NCI-H2196 (cell line): ENCODE results near the gene KCNMB2.
"Not testable (repeated sequence)": the region's sequence is repeated elsewhere in the genome, so short reads cannot be mapped to it uniquely, and the experiment has no call there.

Experiments
- DNase-seq: peaks from one replicate; lab custom pipeline; 2025; ENCODE audit not compliant: unreplicated experiment; lab: John Stamatoyannopoulos, UW

KCNMB2 gene

GRCh38 chr3:178518660-178519396, 17.4 kb upstream of the KCNMB2 start:
- DNase-seq, result no peak

DNA sequence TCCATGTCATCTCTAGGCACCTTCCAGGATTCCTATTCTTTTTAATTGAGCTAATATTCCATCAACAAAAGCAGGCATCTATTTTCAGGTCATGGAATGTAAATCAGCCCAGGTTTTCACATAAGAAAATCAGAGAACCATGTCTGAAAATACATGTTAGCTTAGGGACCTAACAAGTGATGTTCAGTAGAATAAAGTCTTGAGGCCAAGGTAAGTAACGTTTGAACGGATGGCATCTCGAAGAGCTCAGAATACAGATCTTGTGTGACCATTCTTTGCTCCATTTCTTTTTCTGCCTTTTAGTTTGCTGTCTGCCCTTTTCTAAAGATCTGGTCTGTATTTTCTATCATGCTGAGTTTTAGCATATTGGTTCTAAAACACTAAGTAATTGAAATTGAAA, 16.5 kb upstream of the KCNMB2 start:
- no peak for DNase-seq

GRCh38 chr3:178520451-178520850, 15.8 kb upstream of the KCNMB2 start:
- DNase-seq, result no peak

DNA sequence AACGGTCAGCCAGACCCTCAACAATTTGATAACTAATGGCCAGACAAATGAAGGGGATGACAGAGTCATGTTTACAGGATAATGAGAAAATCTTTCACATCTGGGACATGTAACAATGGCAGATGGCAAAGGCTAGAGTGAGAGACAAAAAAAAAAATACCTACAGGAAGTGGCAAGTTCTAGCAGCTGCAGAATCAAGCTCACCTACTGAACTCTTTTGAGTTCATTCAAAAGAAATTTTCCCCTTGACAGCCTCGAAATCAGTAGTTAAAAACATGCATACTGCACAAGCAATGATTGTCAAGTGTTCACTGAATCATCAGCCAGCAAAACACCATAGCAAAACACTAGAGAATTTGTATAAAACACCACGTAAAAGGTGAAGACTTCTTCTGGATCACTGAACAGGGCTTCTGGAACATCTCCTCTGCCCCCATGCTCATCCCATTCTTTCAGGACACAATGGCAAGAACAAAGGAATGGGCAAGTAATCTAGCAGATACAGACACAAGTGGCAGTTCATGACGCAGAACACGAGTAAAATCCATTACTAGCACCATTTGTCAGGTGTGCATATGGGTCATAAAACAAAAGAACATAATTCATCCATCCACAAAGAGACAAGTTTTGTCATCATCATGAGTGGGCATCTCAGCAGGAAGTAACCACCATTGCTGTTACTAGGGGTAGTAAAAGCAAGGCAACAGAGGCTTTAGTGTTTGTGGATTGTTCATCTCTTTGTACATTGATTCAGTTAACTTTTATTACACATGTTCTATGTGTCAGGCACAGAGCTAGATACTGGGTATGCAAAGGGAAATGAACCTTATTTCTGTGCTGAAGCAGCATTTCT, 13.8 kb upstream of the KCNMB2 start:
- DNase-seq, result no peak

- no peak for DNase-seq
Observed at GRCh38 chr3:178525251-178525650, 11.0 kb upstream of the KCNMB2 start.

DNA sequence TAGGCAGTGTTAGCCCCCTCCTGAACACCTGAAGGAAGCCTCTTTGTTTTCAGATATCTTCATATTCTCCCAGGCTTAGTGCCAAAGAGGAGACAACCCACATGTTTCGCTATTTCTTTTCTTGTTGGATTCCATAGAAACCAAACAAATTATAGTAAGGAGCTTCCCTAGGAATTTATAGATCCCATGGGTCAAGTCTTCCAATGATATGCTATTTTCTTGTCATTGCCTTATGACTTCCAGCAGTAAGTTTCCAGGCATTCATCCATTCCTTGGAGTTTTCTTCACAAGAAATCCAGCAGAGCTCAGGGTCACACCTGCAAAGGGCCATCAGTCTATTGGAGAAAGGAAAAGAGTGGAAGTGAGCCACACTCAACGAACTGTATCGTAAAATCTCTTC, 9.9 kb upstream of the KCNMB2 start:
- DNase-seq, result no peak

DNA sequence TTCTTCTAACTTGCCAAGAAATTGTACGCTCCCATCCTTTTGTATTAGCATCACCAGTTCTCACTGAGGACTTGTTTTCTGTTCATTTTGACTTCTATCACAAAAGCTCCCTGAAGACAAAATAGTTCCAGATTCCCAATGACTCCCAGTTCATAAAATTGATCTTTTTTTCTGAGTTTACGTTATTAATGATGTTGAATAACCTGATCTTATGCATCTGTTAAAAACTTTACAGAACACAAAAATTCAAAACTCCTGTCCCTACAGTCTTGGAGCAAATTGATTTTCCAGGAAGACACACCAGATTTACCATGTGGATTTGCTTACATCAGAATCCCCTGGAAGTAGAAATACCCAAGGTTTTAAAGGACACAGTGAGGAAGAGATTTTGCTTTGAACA, 8.3 kb upstream of the KCNMB2 start:
- no peak for DNase-seq

- DNase-seq, result no peak
Observed at GRCh38 chr3:178529606-178530225, 6.5 kb upstream of the KCNMB2 start.

- DNase-seq, result no peak
Observed at GRCh38 chr3:178532476-178532875, 3.8 kb upstream of the KCNMB2 start.

DNA sequence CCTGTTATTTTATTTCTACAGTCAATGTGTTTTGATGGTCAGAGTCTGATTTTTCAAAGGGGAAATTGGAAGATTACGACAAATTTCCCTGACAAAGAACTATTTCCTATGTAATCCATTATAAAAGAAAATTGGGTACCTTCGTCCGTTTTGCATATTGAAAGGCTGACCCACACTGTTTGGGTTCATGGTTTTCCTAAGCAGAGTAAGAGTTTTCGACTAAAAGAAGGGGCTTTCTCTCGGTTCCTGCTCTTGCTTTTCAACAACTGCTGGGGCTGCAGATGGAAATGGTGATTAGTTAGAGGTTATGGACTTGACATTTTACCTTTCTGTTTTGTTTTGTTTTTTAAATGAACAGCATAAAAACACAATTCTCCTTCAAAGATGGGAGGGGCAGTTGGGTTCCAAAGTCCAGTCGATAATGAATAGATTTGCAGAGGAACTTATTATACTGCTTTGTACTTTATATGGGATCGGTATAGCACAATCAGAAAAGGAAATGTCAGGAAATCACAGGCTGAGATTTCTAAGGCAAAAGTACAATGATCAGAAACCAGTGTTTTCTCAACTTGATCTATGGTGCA, 978 bp downstream of the KCNMB2 start:
- no peak for DNase-seq

GRCh38 chr3:178538056-178538455, 1.8 kb downstream of the KCNMB2 start:
- no peak for DNase-seq

GRCh38 chr3:178540184-178540583, 3.9 kb downstream of the KCNMB2 start:
- DNase-seq, result no peak

DNA sequence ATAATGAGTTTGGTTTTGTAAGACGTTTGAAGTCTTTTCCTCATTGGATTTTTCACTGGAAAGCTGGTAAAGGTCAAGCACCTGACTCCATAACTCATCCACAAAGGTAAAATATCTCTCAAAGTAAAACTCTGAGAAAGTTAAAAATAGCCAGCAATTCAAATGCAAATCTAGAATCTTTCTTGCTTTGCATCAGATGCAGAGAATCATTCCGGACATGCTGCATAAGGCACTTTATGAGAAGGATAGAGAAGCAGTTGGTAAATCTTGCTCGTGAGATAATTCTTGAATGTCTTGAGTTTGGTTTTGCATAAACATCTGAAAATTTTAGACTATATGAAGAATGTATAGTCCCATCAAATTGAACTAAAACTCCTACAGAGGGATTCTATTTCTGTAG, 9.1 kb downstream of the KCNMB2 start:
- DNase-seq, result no peak

DNA sequence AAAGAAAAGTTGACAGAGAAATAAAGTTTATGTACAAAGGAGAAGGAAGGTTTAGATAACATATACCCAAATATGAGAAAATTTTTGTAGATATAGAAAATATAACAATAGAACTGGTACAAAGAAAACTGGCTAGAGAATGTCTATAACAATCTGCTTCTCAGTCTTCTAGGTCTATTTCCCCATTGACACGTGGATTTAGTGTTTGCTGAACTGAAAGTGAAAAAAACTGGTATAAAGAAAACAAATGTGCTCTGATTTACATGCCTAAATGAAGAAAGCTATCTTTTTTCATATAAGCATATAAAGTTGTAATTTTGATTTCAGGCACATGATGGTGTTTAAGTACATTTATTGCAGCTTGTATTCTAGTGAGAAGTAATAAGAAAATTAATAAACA, 9.8 kb downstream of the KCNMB2 start:
- DNase-seq, result no peak

- not testable (repeated sequence) for DNase-seq
Observed at GRCh38 chr3:178549426-178549825, 13.2 kb downstream of the KCNMB2 start.

- no peak for DNase-seq
Observed at GRCh38 chr3:178551916-178552321, 15.7 kb downstream of the KCNMB2 start.

GRCh38 chr3:178558637-178559036, 22.4 kb downstream of the KCNMB2 start:
- peak; percentile 54 for DNase-seq

- DNase-seq, result no peak
Observed at GRCh38 chr3:178560759-178561158, 24.5 kb downstream of the KCNMB2 start.

DNA sequence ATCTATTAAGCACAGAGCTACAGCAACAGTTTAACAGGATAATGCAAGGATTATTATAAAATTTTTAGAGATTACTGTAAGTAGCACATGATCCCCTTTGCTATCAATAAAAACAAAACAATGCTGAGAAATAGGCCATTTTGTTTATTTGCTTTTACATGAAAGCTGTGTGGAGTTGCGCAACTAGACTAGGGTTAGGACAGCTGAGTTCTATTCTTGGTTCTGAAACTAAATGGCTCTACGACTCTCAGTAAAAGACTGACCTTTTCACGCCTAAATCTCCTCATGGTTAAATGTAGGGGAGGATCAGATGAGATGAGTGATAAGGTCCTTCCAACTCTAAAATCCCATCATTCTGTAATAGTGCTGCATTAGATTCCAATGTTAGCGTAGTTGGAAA, 25.0 kb downstream of the KCNMB2 start:
- DNase-seq, result no peak

- no peak for DNase-seq
Observed at GRCh38 chr3:178562143-178562946, 26.1 kb downstream of the KCNMB2 start.

- no peak for DNase-seq
Observed at GRCh38 chr3:178562947-178563232, 26.7 kb downstream of the KCNMB2 start.
